Tibial artery (tissue), 4 donors: Measurements from ENCODE around the gene DYNLT3.
A peak's percentile ranks its signal among the peaks of the same experiment; 100 is the strongest.

ENCODE experiments used
- DNase-seq, 2 donors: peaks; one replicate each; pipeline ENCODE4 v3.0.0-alpha.2; 2019
- H3K27ac ChIP-seq, 2 donors: fragments of 200-600 bp; sonication (generic) in 1 of 2; 1 replicate in 1 of 2; 2 replicates in 1 of 2; pipeline ENCODE4 v1.5.1; 2018 to 2019; ENCODE audit warnings: mild to moderate bottlenecking in 1 of 2
- H3K27me3 ChIP-seq, 2 donors: fragments of 200-600 bp; sonication (generic) in 1 of 2; one replicate each; pipeline versions ENCODE4 v1.5.1 to v1.6.0; 2016 to 2019
- H3K36me3 ChIP-seq, 3 donors: fragments of 200-600 bp; sonication (generic) in 2 of 3; one replicate each; pipeline ENCODE4 v1.5.1; 2016 to 2019; ENCODE audit warnings: mild to moderate bottlenecking in 2 of 3
- H3K4me1 ChIP-seq, 4 donors: fragments of 200-600 bp; sonication (generic) in 2 of 4; 1 replicate in 3 of 4; 2 replicates in 1 of 4; pipeline ENCODE4 v1.5.1; 2016 to 2019
- H3K4me3 ChIP-seq, 2 donors: fragments of 200-600 bp; sonication (generic) in 1 of 2; 1 replicate in 1 of 2; 2 replicates in 1 of 2; pipeline ENCODE4 v1.5.1; 2018 to 2019; ENCODE audit warnings: mild to moderate bottlenecking in 2 of 2
- H3K9me3 ChIP-seq, 3 donors: fragments of 200-600 bp; sonication (generic) in 1 of 3; one replicate each; pipeline ENCODE4 v1.5.1; 2016 to 2019
- intact Hi-C: fragments of 100-400 bp; cut with DNase I; formaldehyde crosslinking; loops from one replicate; pipeline ENCODE4 v1.15.0; 2023; ENCODE audit warnings: low total_unique reads
- TF ChIP-seq, protein P1 (sequence below), 2 experiments: fragments of 200-600 bp in 1 of 2; fragments of 450-650 bp in 1 of 2; IDR thresholded peaks; one replicate each; pipeline ENCODE4 v1.5.1; 2017 to 2019; ENCODE audit warnings: antibody characterized with exemption in 2 of 2, mild to moderate bottlenecking in 1 of 2, moderate library complexity in 1 of 2

The DYNLT3 gene

DNA sequence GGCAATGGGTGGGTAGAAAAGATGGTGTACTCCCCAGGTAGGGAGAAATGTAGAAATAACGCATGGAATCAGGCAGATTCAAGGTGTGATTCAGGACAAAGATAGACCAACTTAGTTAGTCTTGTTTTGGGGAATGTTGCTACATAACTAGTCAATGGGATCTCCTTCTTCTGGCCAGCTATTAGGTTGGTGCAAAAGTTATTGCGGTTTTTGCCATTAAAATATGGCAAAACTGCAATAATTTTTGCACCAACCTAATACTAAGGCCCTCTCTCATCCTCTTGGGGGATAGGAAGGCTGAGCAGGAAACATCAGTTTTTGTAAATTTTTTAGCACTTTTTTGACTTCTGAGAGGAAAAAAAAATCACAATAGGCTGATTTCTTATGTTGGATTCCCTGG is 44.3 kb downstream of the DYNLT3 start:
- Histone ChIP-seq H3K9me3 (no peaks in the 10 kb centered on the region), H3K36me3 (no peaks in the 10 kb centered on the region), H3K27me3 (no peaks in the 10 kb centered on the region), H3K4me1 (no peaks in the 10 kb centered on the region), H3K27ac (no peak overlapping the region), H3K4me3 (no peak overlapping the region)
- intact Hi-C loops: no loop called here
- DNase-seq: no peak
- TF ChIP-seq, protein P1, sequence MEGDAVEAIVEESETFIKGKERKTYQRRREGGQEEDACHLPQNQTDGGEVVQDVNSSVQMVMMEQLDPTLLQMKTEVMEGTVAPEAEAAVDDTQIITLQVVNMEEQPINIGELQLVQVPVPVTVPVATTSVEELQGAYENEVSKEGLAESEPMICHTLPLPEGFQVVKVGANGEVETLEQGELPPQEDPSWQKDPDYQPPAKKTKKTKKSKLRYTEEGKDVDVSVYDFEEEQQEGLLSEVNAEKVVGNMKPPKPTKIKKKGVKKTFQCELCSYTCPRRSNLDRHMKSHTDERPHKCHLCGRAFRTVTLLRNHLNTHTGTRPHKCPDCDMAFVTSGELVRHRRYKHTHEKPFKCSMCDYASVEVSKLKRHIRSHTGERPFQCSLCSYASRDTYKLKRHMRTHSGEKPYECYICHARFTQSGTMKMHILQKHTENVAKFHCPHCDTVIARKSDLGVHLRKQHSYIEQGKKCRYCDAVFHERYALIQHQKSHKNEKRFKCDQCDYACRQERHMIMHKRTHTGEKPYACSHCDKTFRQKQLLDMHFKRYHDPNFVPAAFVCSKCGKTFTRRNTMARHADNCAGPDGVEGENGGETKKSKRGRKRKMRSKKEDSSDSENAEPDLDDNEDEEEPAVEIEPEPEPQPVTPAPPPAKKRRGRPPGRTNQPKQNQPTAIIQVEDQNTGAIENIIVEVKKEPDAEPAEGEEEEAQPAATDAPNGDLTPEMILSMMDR (IDR thresholded peaks at IDR 0.05): no peak

DNA sequence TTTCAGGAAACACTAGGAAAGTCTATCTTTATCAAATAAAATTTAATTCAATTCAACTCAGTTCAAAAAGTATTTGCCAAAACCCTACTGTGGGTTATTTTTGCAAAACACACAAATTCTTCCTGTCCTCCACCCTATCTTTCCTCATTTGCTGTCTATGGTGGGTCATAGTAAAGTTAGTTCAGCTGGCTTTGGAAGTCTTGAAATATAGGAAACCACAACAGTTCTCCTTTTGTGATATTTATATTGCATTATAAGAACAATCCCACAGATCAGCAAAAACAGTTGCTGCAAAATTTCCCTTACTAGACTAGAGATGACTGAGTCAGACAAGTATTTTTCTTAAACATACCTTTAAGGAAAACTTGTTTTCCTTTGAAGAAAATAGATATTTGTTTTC is 45.3 kb downstream of the DYNLT3 start:
- Histone ChIP-seq H3K27ac (no peak overlapping the region), H3K4me1 (no peaks in the 10 kb centered on the region), H3K4me3 (no peak overlapping the region), H3K36me3 (no peaks in the 10 kb centered on the region), H3K27me3 (no peaks in the 10 kb centered on the region), H3K9me3 (no peaks in the 10 kb centered on the region)
- intact Hi-C loops: no loop called here
- TF ChIP-seq, protein P1 (IDR thresholded peaks at IDR 0.05): no peak
- no peak for DNase-seq

DNA sequence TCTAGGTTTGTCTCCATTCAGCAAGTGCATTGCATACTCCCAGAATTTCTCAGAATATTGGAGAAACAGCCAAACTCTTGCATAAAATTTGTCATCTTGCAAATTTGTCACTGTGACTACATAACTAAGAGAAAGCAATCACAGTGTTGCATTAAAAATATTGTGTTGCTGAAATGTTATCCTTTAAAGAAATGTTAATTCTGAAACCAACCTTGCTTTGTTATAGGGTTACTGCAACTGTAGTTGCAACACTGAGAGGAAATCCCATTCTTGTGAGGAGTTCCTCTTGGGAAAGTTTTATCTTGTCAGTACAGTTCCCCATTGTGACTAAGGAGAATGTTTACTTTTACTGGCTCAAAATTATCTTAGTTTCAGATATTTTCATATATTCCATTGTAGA is 46.7 kb downstream of the DYNLT3 start:
- Histone ChIP-seq H3K4me3 (no peak overlapping the region), H3K4me1 (no peaks in the 10 kb centered on the region), H3K27me3 (no peaks in the 10 kb centered on the region), H3K27ac (no peak overlapping the region), H3K36me3 (no peaks in the 10 kb centered on the region), H3K9me3 (no peaks in the 10 kb centered on the region)
- DNase-seq: no peak
- intact Hi-C loops: no loop called here
- TF ChIP-seq, protein P1 (IDR thresholded peaks at IDR 0.05): no peak

DNA sequence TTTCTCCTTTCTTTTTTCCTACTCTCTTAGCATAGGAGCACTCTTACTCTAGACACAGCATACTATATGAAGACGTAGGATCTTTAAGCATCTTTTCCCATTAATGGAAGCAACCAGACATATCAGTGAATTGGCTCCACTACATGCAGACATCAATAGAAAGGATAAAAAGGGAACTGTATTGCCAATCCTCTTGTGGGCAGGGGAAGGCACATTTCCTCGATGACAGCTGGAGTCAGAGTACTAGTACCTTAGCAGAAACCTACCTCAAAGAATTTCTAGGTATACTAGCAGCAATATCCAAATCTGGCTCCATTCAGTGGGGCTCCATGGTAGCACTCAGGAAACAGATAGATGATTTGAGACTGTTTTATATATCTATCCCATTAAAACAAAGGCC is 47.4 kb downstream of the DYNLT3 start:
- Histone ChIP-seq H3K27me3 (no peaks in the 10 kb centered on the region), H3K36me3 (no peaks in the 10 kb centered on the region), H3K9me3 (no peaks in the 10 kb centered on the region), H3K4me3 (no peak overlapping the region), H3K27ac (no peak overlapping the region), H3K4me1 (no peaks in the 10 kb centered on the region)
- intact Hi-C loops: no loop called here
- no peak for DNase-seq
- TF ChIP-seq, protein P1 (IDR thresholded peaks at IDR 0.05): no peak

DNA sequence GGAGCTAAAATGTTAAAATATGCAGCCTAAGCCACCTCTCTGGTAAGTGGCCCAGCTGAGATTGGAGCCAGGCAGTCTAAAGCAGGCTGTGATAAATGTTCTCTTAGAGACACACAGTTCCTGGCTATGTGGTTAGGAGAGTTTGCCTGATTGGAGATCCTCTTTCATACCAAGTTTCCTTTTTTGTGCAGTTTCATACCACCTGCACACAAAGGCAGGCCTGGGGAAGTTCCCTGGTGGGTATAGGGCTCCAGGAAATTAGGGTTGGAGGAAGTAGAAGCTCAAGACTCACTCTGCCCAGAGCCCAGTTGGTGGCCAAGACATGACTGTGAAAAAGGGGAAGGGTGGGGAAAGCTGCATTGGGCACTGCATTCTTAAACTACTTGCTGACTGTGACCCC is 50.6 kb downstream of the DYNLT3 start:
- H3K9me3 ChIP-seq: no peaks in the 10 kb centered on the region
- DNase-seq: peak; percentile 25 to 49
- intact Hi-C loops: no loop called here
- no peak overlapping the region for H3K4me3 ChIP-seq
- H3K36me3 ChIP-seq: no peaks in the 10 kb centered on the region
- no peaks in the 10 kb centered on the region for H3K4me1 ChIP-seq
- no peak overlapping the region for H3K27ac ChIP-seq
- TF ChIP-seq, protein P1 (IDR thresholded peaks at IDR 0.05): no peak
- H3K27me3 ChIP-seq: no peaks in the 10 kb centered on the region

DNA sequence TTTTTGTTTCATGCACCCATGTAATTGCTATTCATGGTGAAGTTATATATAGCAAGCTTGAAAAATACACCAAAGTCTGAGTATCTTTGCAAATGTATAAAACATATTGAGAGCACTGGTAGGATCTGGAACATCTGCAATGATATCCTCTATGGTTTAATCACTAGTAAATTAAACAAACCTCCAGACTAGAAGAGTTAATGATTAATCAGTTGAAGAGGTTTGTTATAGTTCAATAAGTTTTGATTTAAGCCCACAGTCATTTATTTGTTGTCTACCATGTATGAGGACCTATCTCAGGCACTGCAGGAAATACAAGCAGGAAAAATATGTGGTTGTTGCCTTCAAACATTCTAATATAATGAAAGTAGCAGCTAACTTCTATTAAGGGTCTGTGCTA is 51.1 kb downstream of the DYNLT3 start:
- Histone ChIP-seq H3K27me3 (no peaks in the 10 kb centered on the region), H3K36me3 (no peaks in the 10 kb centered on the region), H3K4me1 (no peaks in the 10 kb centered on the region), H3K9me3 (no peaks in the 10 kb centered on the region), H3K27ac (no peak overlapping the region), H3K4me3 (no peak overlapping the region)
- TF ChIP-seq, protein P1 (IDR thresholded peaks at IDR 0.05): no peak
- intact Hi-C loops: no loop called here
- DNase-seq: no peak
